Fibroblast of skin of scalp (primary cell): ENCODE results near the gene CES2.

Experiments
- DNase-seq: peaks from one replicate; pipeline ENCODE4 v3.0.0-alpha.2; 2013

CES2 gene

GRCh38 chr16:66902648-66903543 is 32.4 kb upstream of the CES2 start:
- no peak for DNase-seq

GRCh38 chr16:66903544-66904427 is 31.5 kb upstream of the CES2 start:
- DNase-seq = no peak

GRCh38 chr16:66904428-66904845 is 30.9 kb upstream of the CES2 start:
- DNase-seq = no peak

- no peak for DNase-seq
Measured at GRCh38 chr16:66904846-66905632, 30.3 kb upstream of the CES2 start.

GRCh38 chr16:66905633-66906539 is 29.4 kb upstream of the CES2 start:
- no peak for DNase-seq

- no peak for DNase-seq
Measured at GRCh38 chr16:66906916-66907836, 28.1 kb upstream of the CES2 start.

GRCh38 chr16:66908116-66908515 is 27.2 kb upstream of the CES2 start:
- no peak for DNase-seq

GRCh38 chr16:66908762-66909559 is 26.4 kb upstream of the CES2 start:
- DNase-seq = no peak

- no peak for DNase-seq
Measured at GRCh38 chr16:66910175-66910940, 25.0 kb upstream of the CES2 start.

GRCh38 chr16:66911112-66911511 is 24.2 kb upstream of the CES2 start:
- DNase-seq = no peak

GRCh38 chr16:66911801-66912200 is 23.5 kb upstream of the CES2 start:
- no peak for DNase-seq

- no peak for DNase-seq
Measured at GRCh38 chr16:66913081-66913480, 22.2 kb upstream of the CES2 start.

GRCh38 chr16:66913711-66914110 is 21.6 kb upstream of the CES2 start:
- DNase-seq = no peak

GRCh38 chr16:66914541-66914940 is 20.8 kb upstream of the CES2 start:
- no peak for DNase-seq

GRCh38 chr16:66915041-66915440 is 20.3 kb upstream of the CES2 start:
- DNase-seq = no peak

GRCh38 chr16:66916518-66916917 is 18.8 kb upstream of the CES2 start:
- no peak for DNase-seq

- no peak for DNase-seq
Measured at GRCh38 chr16:66917741-66918140, 17.6 kb upstream of the CES2 start.

- no peak for DNase-seq
Measured at GRCh38 chr16:66918355-66918754, 17.0 kb upstream of the CES2 start.
